ENCODE results near the gene TMEM168.

Gene TMEM168

GRCh38 chr7:112721366-112721765, 68.8 kb downstream of the TMEM168 start:
- DNase-seq (ENCODE audit: low spot score) (no peak), FAIRE-seq (no peak)

GRCh38 chr7:112715525-112715924, 74.7 kb downstream of the TMEM168 start:
- DNase-seq (ENCODE audit: low spot score) (no peak), FAIRE-seq (no peak)

GRCh38 chr7:112714917-112715316, 75.3 kb downstream of the TMEM168 start:
- DNase-seq (ENCODE audit: low spot score) (no peak), FAIRE-seq (no peak)
